ENCODE measurements around the gene RPL13. TPM values are rescaled to one million over a fixed set of nuclear protein-coding genes. Genes with fewer than 3 reads are reported as not detected.

Gene RPL13
- total and polyA plus RNA-seq, 12 donors = 786 to 7,398 (median 999) TPM

DNA sequence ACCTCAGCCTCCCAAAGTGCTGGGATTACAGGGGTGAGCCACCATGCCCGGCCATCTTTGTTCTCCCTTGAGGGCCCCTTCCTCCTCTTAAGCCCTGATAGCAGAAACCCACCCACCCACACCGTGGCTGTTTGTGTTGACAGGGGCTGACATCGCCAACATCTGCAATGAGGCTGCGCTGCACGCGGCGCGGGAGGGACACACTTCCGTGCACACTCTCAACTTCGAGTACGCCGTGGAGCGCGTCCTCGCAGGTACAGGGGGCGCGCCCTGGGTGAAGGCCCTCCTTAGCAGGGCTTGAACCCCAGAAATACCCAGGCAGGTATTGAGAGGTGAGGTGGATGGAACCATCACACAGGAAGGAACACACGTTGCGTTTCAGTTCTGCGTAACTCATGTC is 12.6 kb upstream of the RPL13 start:
- intact Hi-C loops (cut with DNase I) = no loop called here
- no peak overlapping the region for H3K27ac ChIP-seq
- DNase-seq (no peak), ATAC-seq (no peak)
- H3K9me3 ChIP-seq = no peaks in the 10 kb centered on the region
- H3K4me1 ChIP-seq = no peaks in the 10 kb centered on the region
- 95 to 96% methylated on average over 20 of the region's 20 CpGs for whole genome bisulfite sequencing, 2 donors
- H3K36me3 ChIP-seq = peaks cover 0 to 98% (median 47%) of the 10 kb centered on the region in 9 donors
- no peak overlapping the region for H3K4me3 ChIP-seq
- TF ChIP-seq CTCF (IDR thresholded peaks at IDR 0.05) = no peak
- H3K27me3 ChIP-seq = no peaks in the 10 kb centered on the region

DNA sequence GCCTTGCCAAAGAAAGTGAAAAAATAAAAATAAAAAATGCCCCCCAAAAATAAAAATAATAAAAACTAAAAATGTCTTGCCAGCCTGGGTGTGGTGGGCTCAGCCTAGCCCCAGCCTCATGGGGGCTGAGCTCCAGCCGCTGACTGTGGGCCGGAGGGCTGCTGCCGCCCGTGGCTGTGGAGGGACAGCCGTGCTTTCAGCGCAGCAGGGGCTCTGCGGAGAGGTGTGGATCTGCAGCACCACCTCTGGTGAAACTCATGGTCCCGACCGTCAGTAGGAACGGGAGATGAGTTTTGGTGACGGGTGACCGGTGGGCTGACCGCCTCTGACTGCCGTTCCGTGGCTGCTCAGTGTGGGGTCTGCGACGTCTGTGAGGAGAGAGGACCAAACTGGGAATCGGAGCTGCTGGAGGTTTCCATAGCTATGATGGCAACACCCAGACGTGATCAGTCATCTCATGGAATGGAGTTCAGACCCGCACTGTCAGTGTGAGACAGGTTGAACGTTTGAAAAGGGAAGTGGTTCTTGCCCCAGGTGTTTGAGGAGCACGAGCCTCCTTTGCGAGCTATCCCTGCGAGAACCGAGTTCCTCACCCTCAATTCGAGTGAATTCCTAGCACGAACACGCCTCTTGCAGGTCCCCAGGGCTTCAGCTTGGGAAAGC is 12.0 kb upstream of the RPL13 start:
- no peak for DNase-seq
- WGBS, 2 donors = 89 to 91% methylated on average over 28 of the region's 28 CpGs
- no peak for ATAC-seq
- Histone ChIP-seq H3K36me3 (peaks cover 0 to 99% (median 51%) of the 10 kb centered on the region in 9 donors), H3K4me1 (no peaks in the 10 kb centered on the region), H3K27ac (no peak overlapping the region), H3K27me3 (no peaks in the 10 kb centered on the region), H3K4me3 (no peak overlapping the region), H3K9me3 (no peaks in the 10 kb centered on the region)
- no peak for TF ChIP-seq CTCF (IDR thresholded peaks at IDR 0.05)
- intact Hi-C loops (cut with DNase I) = no loop called here

DNA sequence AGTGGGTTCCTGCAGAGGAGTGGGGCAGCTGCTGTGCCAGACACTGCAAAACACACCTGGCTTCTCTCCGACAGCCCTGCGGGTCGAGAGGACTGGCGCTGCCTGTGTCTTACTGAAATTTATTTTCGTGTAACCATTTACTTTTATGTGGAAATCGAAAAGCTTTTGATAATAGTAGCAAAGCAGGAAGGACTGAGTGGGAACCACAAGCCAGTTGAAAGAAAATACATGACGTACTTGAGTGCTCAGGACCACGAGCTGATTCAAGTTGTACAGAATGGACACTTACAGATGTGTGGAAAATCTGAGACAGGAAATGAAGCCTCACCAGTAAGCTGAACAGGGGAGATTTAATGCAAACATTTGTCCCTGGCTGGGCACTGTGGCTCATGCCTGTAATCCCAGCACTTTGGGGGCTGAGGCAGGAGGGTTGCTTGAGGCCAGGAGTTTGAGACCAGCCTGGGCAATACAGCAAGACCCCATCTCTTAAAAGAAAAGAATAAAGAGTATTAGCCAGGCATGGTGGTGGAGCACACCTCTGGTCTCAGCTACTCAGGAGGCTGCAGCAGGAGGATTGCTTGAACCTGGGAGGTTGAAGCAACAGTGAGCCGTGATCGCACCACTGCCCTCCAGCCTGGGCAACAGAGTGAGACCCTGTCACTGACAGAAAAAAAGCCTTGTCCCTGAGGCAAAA is 11.3 kb upstream of the RPL13 start:
- H3K9me3 ChIP-seq = no peaks in the 10 kb centered on the region
- no peak for DNase-seq
- 92 to 93% methylated on average over 10 of the region's 10 CpGs for WGBS, 2 donors
- no peaks in the 10 kb centered on the region for H3K4me1 ChIP-seq
- H3K27ac ChIP-seq = no peak overlapping the region
- ATAC-seq = no peak
- peaks cover 0 to 100% (median 57%) of the 10 kb centered on the region in 9 donors for H3K36me3 ChIP-seq
- H3K27me3 ChIP-seq = no peaks in the 10 kb centered on the region
- intact Hi-C loops (cut with DNase I) = no loop called here
- TF ChIP-seq CTCF (IDR thresholded peaks at IDR 0.05) = no peak
- H3K4me3 ChIP-seq = no peak overlapping the region

DNA sequence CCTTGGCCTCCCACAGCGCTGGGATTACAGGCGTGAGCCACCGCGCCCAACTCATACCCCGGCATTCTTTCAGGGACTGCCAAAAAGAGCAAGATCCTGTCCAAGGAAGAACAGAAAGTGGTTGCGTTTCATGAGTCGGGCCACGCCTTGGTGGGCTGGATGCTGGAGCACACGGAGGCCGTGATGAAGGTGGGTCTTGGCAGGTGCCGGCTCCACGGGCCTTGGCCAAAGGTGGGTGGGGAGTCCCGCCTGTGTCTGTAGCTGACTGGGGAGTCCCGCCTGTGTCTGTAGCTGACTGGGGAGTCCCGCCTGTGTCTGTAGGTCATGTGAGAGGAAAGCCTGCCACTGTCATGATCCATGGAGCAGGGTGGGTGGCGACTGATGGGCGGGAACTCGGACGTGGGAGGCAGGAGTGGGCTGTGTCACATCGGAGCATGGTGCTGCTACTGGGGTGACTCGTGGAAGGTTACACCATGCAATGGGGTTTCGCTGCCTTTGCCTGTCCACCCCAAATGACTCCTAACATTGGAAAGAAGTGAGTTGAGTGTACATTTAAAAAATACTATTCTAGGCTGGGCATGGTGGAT is 10.0 kb upstream of the RPL13 start:
- Histone ChIP-seq H3K27me3 (no peaks in the 10 kb centered on the region), H3K4me3 (no peak overlapping the region), H3K27ac (no peak overlapping the region), H3K36me3 (peaks cover 0 to 100% (median 68%) of the 10 kb centered on the region in 9 donors), H3K9me3 (no peaks in the 10 kb centered on the region), H3K4me1 (no peaks in the 10 kb centered on the region)
- intact Hi-C loops (cut with DNase I) = loop anchor here in 2 of 10 donors (10.0 kb wide), 2 partner anchors 216 to 226 kb away; no protein-coding TSS in a partner anchor
- WGBS, 2 donors = 93 to 94% methylated on average over 22 of the region's 22 CpGs
- no peak for TF ChIP-seq CTCF (IDR thresholded peaks at IDR 0.05)
- no peak for DNase-seq
- no peak for ATAC-seq

Measured in heart right ventricle (tissue), 16 donors.